HUES64 (cell line): ENCODE measurements around the gene B3GNT5.
"Not testable (repeated sequence)": the region's sequence is repeated elsewhere in the genome, so short reads cannot be mapped to it uniquely, and the experiment has no call there.

ENCODE experiments used
- H3K27ac ChIP-seq: 2 replicates; pipeline ENCODE4 v1.7.0; 2013; ENCODE audit warnings: low read depth, low read length, inconsistent platforms
- H3K27me3 ChIP-seq: 2 replicates; pipeline ENCODE4 v1.6.1; 2013; ENCODE audit warnings: mild to moderate bottlenecking, low read length; ENCODE audit not compliant: insufficient read depth
- H3K36me3 ChIP-seq: 2 replicates; pipeline ENCODE4 v1.6.1; 2013; ENCODE audit warnings: mild to moderate bottlenecking, low read length; ENCODE audit not compliant: insufficient read depth
- H3K4me1 ChIP-seq: 2 replicates; pipeline ENCODE4 v1.6.1; 2013; ENCODE audit warnings: mild to moderate bottlenecking, low read length, moderate library complexity; ENCODE audit not compliant: insufficient read depth
- H3K4me3 ChIP-seq: 2 replicates; pipeline ENCODE4 v1.5.1; 2013; ENCODE audit warnings: mild to moderate bottlenecking, low read length, moderate library complexity
- H3K9ac ChIP-seq: 2 replicates; pipeline ENCODE4 v1.6.1; 2013; ENCODE audit warnings: mild to moderate bottlenecking, low read depth, low read length
- H3K9me3 ChIP-seq: 2 replicates; pipeline ENCODE4 v1.6.1; 2013; ENCODE audit warnings: low read depth, low read length; ENCODE audit not compliant: insufficient read depth
- WGBS: fragments of 150-250, 120-280 bp; methylation state at CpG from one replicate; pipeline ENCODE4 v1.1.7; 2013; ENCODE audit warnings: missing lambda C conversion rate; 5-methylcytosine and 5-hydroxymethylcytosine counted together

B3GNT5 gene

DNA sequence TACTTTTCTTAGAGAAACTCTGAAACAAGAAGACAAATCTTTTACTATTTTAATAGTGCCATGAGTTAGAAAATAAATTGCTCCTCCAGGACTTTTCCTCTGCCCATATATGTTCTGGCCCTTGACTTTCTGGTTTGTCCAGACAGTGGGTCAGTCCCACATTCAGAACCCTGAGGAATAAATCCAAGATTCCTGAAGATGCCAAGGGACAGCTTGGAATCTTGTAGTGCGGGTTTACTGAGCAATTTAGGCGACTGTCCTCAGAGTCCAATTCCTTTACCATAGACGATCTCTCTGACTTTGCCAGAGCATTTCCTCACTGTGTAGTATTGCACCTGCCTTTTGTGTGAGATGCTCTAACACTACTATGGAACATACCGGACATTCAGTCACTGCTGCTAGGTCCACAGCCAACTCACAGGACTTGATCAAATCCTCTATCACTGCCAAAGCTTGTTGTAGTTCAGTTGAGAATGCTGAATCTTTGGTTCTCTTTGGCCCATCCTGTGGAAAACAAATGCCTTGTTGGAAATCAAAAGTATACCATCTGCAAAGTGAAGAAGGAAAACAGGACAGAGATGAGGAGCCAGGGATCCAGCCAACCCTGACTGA is 37.4 kb upstream of the B3GNT5 start:
- H3K9ac ChIP-seq, result no peak overlapping the region
- H3K27ac ChIP-seq, result no peak overlapping the region
- no peak overlapping the region for H3K4me3 ChIP-seq
- no peaks in the 10 kb centered on the region for H3K4me1 ChIP-seq
- no peaks in the 10 kb centered on the region for H3K9me3 ChIP-seq
- no peaks in the 10 kb centered on the region for H3K27me3 ChIP-seq
- whole genome bisulfite sequencing, result 92% methylated on average over 4 of the region's 4 CpGs
- no peaks in the 10 kb centered on the region for H3K36me3 ChIP-seq

DNA sequence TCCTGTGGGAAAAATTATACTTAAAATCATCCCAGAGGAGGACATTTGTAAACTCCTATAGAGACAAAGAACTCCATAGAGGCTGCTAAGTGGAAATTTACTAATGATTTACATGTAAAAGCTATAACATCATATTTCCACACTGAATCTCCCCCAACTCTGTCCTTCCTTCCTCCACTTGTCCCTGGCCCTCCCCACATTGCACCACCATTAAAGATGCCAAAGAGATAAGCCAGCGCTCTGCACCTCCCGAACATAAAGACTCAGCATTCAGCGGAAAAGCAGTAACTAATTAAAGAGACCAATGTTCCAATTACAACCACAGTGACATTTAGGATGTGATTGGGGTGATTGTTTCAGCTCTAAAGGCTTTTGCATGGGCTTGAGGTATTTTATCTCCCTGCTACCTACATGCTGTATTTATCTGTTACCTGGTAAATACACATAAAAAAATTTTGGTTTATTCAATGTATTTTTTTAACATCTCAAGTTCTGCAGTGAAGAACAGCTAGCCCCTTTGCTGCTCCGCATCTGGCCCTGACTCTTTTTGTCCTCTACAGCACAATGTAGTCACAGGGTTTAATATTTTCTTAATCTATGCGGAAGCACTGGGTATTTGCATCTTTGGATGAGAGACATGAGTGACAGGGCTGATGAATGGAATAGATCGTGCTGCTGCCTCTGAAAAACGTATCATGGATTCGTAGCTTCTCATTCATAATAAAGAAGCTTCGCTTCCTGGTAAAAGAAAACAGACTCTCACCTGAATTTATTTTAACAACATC is 35.3 kb upstream of the B3GNT5 start:
- H3K4me3 ChIP-seq, result no peak overlapping the region
- 92% methylated on average over 8 of the region's 9 CpGs for whole genome bisulfite sequencing
- no peaks in the 10 kb centered on the region for H3K36me3 ChIP-seq
- H3K9ac ChIP-seq, result no peak overlapping the region
- H3K27ac ChIP-seq, result no peak overlapping the region
- no peaks in the 10 kb centered on the region for H3K27me3 ChIP-seq
- no peaks in the 10 kb centered on the region for H3K4me1 ChIP-seq
- H3K9me3 ChIP-seq, result no peaks in the 10 kb centered on the region

DNA sequence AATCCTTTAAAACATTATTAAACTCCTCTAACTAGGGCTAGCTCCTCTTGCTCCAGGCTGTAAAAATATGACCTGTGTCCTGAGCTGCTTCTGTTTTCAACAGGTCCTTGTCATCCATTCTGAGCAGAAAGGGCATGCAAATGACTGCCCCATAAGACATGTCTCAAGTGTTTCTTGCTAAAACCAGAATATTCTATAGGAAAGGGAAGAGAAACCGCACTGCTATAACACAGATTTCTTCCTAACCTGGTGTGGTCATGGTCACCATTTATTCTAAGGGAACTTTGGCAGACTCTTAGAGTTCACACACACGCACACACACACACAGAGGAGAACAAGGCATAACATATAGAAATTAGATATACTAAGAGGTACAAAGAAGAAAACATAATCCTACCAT is 34.2 kb upstream of the B3GNT5 start:
- no peak overlapping the region for H3K9ac ChIP-seq
- no peaks in the 10 kb centered on the region for H3K9me3 ChIP-seq
- H3K4me3 ChIP-seq, result no peak overlapping the region
- no peak overlapping the region for H3K27ac ChIP-seq
- WGBS, result 90% methylated on average over 2 of the region's 2 CpGs
- H3K27me3 ChIP-seq, result no peaks in the 10 kb centered on the region
- no peaks in the 10 kb centered on the region for H3K36me3 ChIP-seq
- no peaks in the 10 kb centered on the region for H3K4me1 ChIP-seq

DNA sequence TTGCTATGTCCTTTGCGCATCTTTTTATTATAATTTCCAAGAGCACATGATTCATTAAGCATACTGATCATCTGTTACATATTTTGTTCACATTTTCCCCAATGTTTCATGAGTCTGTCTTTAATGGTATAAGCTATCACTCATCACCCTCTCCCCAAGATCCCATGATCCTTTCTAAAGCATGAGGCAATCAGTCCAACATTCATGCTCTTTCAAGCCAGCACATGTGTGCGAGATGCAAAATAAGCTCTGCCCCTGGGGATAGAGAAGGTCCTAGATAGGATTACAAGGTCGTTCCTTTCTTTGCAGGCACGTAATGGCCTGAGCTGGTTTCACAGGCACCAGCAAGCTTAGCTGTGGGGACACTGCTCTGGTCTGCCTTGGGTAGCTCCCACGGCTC is 32.2 kb upstream of the B3GNT5 start:
- Histone ChIP-seq H3K27me3 (no peaks in the 10 kb centered on the region), H3K9ac (no peak overlapping the region), H3K27ac (no peak overlapping the region), H3K4me3 (no peak overlapping the region), H3K4me1 (no peaks in the 10 kb centered on the region), H3K36me3 (no peaks in the 10 kb centered on the region), H3K9me3 (no peaks in the 10 kb centered on the region)
- WGBS, result 85% methylated on average over 5 of the region's 5 CpGs

DNA sequence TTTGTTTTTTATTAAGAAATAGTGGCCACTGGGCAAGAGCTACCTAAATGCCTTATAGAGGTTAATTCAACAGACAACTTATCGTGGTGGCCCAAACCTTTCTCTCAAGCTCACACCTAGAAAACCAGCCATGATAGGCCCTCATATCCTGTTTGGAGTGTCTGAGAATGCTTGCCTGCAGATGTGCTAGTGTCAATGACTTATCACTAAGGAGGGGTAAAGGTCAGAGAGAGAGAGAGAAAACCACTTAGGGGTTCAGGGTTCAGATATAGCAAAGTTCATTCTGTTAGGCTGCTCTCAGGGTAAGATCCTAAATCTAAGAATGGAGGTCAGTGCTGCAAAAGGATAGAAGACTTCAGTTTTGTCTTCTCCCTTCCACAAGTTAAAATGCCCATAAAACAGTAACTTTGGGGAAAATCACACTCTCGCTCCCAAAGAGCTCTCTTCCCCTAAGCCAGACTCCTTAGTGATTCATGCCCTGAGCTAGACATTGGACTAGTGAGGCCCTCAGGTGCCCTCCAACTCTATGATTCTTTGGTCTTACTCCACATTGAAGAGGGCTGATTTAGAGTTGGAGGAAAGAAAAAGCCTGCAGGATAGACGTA is 30.3 kb upstream of the B3GNT5 start:
- no peaks in the 10 kb centered on the region for H3K4me1 ChIP-seq
- H3K9ac ChIP-seq, result no peak overlapping the region
- no peak overlapping the region for H3K27ac ChIP-seq
- no peak overlapping the region for H3K4me3 ChIP-seq
- H3K9me3 ChIP-seq, result no peaks in the 10 kb centered on the region
- WGBS, result 87% methylated on average over 3 of the region's 3 CpGs
- H3K27me3 ChIP-seq, result no peaks in the 10 kb centered on the region
- no peaks in the 10 kb centered on the region for H3K36me3 ChIP-seq

DNA sequence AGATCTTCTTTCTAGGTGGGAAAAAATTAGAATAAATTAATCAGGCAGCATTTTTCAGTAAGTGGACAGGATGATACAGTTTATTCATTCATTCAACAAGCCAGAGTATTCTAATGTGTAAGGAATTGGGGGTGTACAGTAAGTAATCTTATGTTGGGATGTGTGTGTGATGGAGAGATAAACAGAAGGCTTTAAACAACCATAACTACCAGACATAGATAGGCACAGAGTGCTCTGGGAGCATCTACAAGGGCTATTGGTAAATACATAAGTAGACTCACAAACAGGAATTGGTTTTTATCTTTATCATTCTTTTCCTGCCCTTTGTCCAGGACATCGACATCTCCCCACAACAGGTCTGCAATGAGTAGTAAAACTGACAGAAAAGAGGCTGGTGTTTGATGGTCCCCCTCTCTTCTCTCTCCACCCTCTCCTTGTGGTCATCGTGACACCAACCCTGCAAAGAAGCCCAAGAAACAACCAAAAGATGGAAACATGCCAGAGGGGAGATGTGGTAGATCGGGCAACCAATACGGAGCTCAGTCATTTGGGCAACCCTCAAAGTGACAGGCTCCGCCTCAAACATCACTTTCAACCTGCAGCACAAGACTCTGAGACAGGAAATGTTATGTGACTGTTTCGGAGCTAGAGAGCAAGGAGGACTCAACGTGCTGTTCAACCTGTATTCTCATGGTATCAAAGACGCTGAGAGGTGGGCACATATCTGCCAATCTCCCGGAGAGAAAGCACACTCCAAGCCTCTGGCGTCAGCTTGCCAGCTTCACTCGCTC is 28.7 kb upstream of the B3GNT5 start:
- WGBS, result 91% methylated on average over 11 of the region's 11 CpGs
- Histone ChIP-seq H3K27ac (no peak overlapping the region), H3K4me3 (no peak overlapping the region), H3K9ac (no peak overlapping the region), H3K4me1 (no peaks in the 10 kb centered on the region), H3K9me3 (no peaks in the 10 kb centered on the region), H3K27me3 (no peaks in the 10 kb centered on the region), H3K36me3 (no peaks in the 10 kb centered on the region)

DNA sequence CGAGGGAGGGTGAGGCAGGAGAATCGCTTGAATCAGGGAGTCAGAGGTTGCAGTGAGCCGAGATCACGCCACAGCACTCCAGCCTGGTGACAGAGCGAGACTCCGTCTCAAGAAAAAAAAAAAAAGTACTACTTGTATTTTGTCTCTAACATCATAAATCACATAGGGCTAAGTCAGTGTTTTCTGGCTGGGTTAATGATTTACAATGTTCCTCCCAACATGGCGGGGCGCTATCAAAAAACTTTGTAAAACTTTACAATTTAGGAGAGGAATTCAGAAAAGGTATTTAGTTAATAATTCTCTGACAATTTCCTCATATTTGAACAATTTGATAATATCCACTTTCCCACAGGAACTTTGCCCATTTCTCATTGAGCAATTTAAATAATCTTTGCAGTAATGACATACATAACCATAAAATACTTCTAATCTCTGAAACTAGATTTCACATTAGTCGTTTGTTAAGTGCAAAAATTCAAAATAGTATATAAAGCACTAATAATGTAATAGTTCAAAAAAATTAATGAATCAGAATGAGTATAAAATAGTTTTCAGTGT is 26.6 kb upstream of the B3GNT5 start:
- Histone ChIP-seq H3K4me3 (no peak overlapping the region), H3K36me3 (no peaks in the 10 kb centered on the region), H3K9me3 (no peaks in the 10 kb centered on the region), H3K27ac (no peak overlapping the region), H3K9ac (no peak overlapping the region), H3K4me1 (no peaks in the 10 kb centered on the region), H3K27me3 (no peaks in the 10 kb centered on the region)
- 95% methylated on average over 4 of the region's 9 CpGs for WGBS

DNA sequence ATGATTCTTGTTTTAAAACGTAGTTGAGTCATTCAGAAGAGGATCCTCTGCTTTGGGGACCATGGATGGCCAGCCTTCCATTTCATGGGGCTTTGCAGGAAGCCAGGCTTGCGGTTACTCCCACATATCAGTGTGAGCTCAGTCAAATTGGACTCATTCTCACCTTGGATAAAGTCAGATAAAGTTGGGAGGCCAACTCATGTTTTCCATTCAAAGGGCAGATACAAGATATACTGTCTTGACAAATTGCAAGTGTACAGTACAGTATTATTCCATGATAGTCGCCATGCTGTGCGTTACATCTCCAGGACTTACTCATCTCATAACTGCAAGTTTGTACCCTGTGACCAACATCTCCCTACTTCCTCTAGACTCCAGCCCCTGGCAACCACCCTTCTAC is 25.5 kb upstream of the B3GNT5 start:
- no peak overlapping the region for H3K4me3 ChIP-seq
- H3K27ac ChIP-seq, result no peak overlapping the region
- no peaks in the 10 kb centered on the region for H3K36me3 ChIP-seq
- H3K4me1 ChIP-seq, result no peaks in the 10 kb centered on the region
- 96% methylated on average over 4 of the region's 4 CpGs for WGBS
- H3K9ac ChIP-seq, result no peak overlapping the region
- no peaks in the 10 kb centered on the region for H3K9me3 ChIP-seq
- H3K27me3 ChIP-seq, result no peaks in the 10 kb centered on the region

DNA sequence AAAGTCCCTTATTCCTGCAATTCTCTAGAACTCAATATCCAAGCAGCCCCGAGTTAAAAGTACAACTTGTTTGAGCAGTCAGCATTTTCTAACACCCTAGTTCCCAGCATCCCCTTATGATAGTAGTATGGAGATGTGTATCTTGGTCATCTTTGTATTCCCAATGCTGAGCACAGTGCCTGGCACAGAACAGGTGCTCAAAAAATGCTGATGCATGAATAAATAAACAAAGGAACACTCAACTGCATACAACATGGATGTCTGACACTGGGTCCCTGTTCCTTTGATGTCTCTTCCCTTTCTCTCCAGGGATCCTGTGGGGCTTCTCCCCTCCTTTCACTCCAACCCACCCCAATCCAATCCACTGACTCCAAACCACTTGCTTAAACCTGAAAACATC is 23.9 kb upstream of the B3GNT5 start:
- no CpG with 5 or more reads among the region's 1 CpG for WGBS
- H3K9ac ChIP-seq, result no peak overlapping the region
- no peaks in the 10 kb centered on the region for H3K9me3 ChIP-seq
- H3K36me3 ChIP-seq, result no peaks in the 10 kb centered on the region
- H3K27ac ChIP-seq, result no peak overlapping the region
- no peak overlapping the region for H3K4me3 ChIP-seq
- no peaks in the 10 kb centered on the region for H3K4me1 ChIP-seq
- no peaks in the 10 kb centered on the region for H3K27me3 ChIP-seq

DNA sequence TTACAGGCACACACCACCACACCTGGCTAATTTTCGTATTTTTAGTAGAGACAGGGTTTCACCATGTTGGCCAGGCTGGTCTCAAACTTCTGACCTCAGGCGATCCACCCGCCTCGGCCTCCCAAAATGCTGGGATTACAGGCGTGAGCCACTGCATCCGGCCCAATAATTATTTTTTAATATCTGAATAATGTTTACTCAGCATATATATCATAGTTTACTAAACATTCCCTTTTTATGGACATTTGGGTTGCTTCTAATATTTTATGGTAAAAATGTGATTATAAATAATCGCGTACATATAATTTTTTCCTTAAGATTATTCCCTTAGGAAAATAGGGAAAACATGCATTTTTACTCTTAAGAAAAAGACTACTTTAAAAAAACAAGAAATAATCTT is 22.8 kb upstream of the B3GNT5 start:
- H3K9ac ChIP-seq, H3K36me3 ChIP-seq, H3K27ac ChIP-seq, H3K27me3 ChIP-seq, H3K4me3 ChIP-seq, H3K4me1 ChIP-seq, H3K9me3 ChIP-seq: not testable (repeated sequence)
- 99% methylated on average over 4 of the region's 8 CpGs for WGBS

DNA sequence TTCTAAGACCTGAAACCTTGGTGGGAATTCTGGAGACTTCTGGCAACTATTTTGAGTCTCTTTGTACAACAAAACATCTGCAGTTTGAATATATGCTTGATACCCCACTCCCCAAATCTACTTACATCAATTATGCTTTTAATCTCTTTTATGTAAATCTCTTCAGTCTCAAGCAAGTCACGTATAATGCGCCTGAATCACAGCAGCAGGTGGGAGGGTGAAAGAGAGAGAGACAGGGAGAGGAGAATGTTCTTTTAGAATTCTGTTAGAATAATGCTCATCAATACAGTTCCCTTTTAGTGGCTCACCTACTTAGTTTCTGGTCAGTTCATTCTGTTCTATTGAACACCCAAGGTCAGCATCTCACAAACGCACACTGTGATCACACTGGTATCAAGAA is 22.2 kb upstream of the B3GNT5 start:
- Histone ChIP-seq H3K4me3 (no peak overlapping the region), H3K27ac (no peak overlapping the region), H3K27me3 (no peaks in the 10 kb centered on the region), H3K9me3 (no peaks in the 10 kb centered on the region), H3K36me3 (no peaks in the 10 kb centered on the region), H3K4me1 (no peaks in the 10 kb centered on the region), H3K9ac (no peak overlapping the region)
- 86% methylated on average over 3 of the region's 3 CpGs for WGBS
